Measurements from ENCODE around the gene PAAF1. TPM values are rescaled to one million over a fixed set of nuclear protein-coding genes. Genes with fewer than 3 reads are reported as not detected.

Gene PAAF1
- total RNA-seq, 2 donors from 2014 or later = 31.3 to 74.3 TPM

DNA sequence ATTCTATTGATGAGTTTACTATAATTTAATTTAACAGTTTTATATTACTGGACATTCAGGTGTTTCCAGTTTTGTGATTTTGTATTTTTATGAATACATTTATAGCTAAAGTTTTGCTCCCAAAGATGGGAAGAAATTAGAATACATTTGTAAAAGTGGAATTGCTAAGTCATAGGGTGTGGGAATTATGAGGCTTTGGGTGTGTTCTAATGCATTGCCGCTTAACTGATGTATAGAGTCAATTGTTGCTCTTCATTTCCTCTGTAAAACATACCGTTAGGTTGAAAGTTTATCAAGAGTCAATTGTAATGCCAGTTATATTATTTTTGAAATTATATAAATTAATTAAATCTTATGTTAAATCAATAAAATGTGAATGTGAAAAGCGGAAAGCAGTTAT is 16.2 kb downstream of the PAAF1 start:
- Histone ChIP-seq H3K4me3 (ENCODE audit: low read length) (no peak overlapping the region), H3K36me3 (ENCODE audit: control insufficient read depth, insufficient read depth, low read length) (peaks cover 38% of the 10 kb centered on the region), H3K9ac (ENCODE audit: extremely low read depth, low read length, poor library complexity, severe bottlenecking) (no peak overlapping the region), H3K4me1 (ENCODE audit: control insufficient read depth, insufficient read depth, low read length) (no peaks in the 10 kb centered on the region), H3K27ac (ENCODE audit: low read depth, low read length) (no peak overlapping the region), H3K9me3 (ENCODE audit: control insufficient read depth, low read length) (peaks cover 7% of the 10 kb centered on the region), H3K27me3 (ENCODE audit: control insufficient read depth, insufficient read depth, low read length, poor library complexity, severe bottlenecking) (no peaks in the 10 kb centered on the region)
- 94 to 100% methylated on average over 1 to 3 of the region's 3 CpGs for WGBS, 2 experiments (ENCODE audit: insufficient coverage in 1 of 2, insufficient read length in 1 of 2)
- no peak for DNase-seq
- TF ChIP-seq, protein P1, sequence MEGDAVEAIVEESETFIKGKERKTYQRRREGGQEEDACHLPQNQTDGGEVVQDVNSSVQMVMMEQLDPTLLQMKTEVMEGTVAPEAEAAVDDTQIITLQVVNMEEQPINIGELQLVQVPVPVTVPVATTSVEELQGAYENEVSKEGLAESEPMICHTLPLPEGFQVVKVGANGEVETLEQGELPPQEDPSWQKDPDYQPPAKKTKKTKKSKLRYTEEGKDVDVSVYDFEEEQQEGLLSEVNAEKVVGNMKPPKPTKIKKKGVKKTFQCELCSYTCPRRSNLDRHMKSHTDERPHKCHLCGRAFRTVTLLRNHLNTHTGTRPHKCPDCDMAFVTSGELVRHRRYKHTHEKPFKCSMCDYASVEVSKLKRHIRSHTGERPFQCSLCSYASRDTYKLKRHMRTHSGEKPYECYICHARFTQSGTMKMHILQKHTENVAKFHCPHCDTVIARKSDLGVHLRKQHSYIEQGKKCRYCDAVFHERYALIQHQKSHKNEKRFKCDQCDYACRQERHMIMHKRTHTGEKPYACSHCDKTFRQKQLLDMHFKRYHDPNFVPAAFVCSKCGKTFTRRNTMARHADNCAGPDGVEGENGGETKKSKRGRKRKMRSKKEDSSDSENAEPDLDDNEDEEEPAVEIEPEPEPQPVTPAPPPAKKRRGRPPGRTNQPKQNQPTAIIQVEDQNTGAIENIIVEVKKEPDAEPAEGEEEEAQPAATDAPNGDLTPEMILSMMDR (conservative IDR thresholded peaks at IDR 0.05) = no peak
- Mint-ChIP-seq H3K36me3 (ENCODE audit: low read depth) (peaks cover 34% of the 10 kb centered on the region), H3K27me3 (ENCODE audit: insufficient read depth) (no peaks in the 10 kb centered on the region), H3K9me3 (peaks cover 15% of the 10 kb centered on the region), H3K4me1 (no peaks in the 10 kb centered on the region), H3K27ac (no peak overlapping the region), H3K4me3 (no peak overlapping the region)

DNA sequence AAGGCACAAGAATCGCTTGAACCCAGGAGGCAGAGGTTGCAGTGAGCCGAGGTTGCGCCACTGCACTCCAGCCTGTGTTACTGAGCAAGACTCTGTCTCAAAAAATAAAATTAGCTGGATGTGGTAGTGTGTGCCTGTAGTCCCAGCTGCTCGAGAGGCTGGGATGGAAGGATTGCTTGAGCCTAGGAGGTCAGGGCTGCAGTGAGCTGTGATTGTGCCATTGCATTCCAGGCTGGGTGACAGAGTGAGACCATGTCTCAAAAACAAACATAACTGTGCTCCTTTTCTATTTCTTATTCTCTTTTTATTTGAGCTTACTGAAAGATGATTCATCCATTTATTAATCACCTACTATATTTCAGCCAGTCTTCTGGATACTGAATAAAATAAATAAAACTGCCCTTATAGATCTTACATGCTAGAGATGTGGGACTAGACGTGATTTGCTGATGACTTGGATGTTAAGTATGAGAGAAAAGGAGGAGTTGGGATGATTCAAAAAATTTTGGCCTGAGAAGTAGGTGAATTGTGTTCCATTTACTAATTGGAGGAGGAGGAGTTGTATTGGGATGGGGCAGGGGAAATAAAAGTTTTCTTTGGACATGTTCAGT is 18.0 kb downstream of the PAAF1 start:
- Mint-ChIP-seq H3K4me3 (no peak overlapping the region), H3K27me3 (ENCODE audit: insufficient read depth) (no peaks in the 10 kb centered on the region), H3K27ac (no peak overlapping the region), H3K36me3 (ENCODE audit: low read depth) (peaks cover 42% of the 10 kb centered on the region), H3K9me3 (peaks cover 18% of the 10 kb centered on the region), H3K4me1 (no peaks in the 10 kb centered on the region)
- WGBS, 2 experiments (ENCODE audit: insufficient coverage in 1 of 2, insufficient read length in 1 of 2) = 92 to 100% methylated on average over 2 to 5 of the region's 5 CpGs
- Histone ChIP-seq H3K36me3 (ENCODE audit: control insufficient read depth, insufficient read depth, low read length) (peaks cover 34% of the 10 kb centered on the region), H3K4me3 (ENCODE audit: low read length) (no peak overlapping the region), H3K27ac (ENCODE audit: low read depth, low read length) (no peak overlapping the region), H3K4me1 (ENCODE audit: control insufficient read depth, insufficient read depth, low read length) (no peaks in the 10 kb centered on the region), H3K9me3 (ENCODE audit: control insufficient read depth, low read length) (peaks cover 7% of the 10 kb centered on the region), H3K27me3 (ENCODE audit: control insufficient read depth, insufficient read depth, low read length, poor library complexity, severe bottlenecking) (no peaks in the 10 kb centered on the region), H3K9ac (ENCODE audit: extremely low read depth, low read length, poor library complexity, severe bottlenecking) (no peak overlapping the region)
- DNase-seq = no peak
- TF ChIP-seq, protein P1 (conservative IDR thresholded peaks at IDR 0.05) = no peak

DNA sequence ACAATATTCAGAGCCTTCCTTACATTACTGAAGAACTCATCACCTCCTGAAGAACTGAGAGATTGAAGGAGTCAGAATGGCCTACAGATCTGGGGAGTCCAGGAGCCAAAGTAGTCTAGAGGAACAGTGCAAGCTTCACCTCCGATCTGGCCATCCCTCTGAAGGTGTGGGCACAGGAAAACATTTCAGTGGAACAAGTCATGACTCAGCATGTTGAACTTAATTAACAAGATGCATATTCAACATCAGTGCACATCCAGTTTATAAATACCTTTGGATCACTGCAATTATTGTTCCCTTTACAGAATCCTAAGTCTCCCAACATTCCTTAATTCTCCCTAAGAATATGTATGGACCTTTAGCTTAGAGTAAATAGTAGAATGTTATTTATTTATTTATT is 25.5 kb downstream of the PAAF1 start:
- DNase-seq = no peak
- H3K9ac ChIP-seq (ENCODE audit: extremely low read depth, low read length, poor library complexity, severe bottlenecking) = no peak overlapping the region
- peaks cover 5% of the 10 kb centered on the region for H3K9me3 Mint-ChIP-seq
- peaks cover 44% of the 10 kb centered on the region for H3K36me3 Mint-ChIP-seq (ENCODE audit: low read depth)
- H3K4me3 Mint-ChIP-seq = no peak overlapping the region
- no peak overlapping the region for H3K27ac Mint-ChIP-seq
- no peaks in the 10 kb centered on the region for H3K9me3 ChIP-seq (ENCODE audit: control insufficient read depth, low read length)
- TF ChIP-seq, protein P1 (conservative IDR thresholded peaks at IDR 0.05) = no peak
- no peak overlapping the region for H3K4me3 ChIP-seq (ENCODE audit: low read length)
- WGBS, 2 experiments (ENCODE audit: insufficient coverage in 1 of 2, insufficient read length in 1 of 2) = 93 to 100% methylated on average over 1 of the region's 1 CpG
- no peak overlapping the region for H3K27ac ChIP-seq (ENCODE audit: low read depth, low read length)
- no peaks in the 10 kb centered on the region for H3K27me3 Mint-ChIP-seq (ENCODE audit: insufficient read depth)
- H3K4me1 ChIP-seq (ENCODE audit: control insufficient read depth, insufficient read depth, low read length) = no peaks in the 10 kb centered on the region
- H3K4me1 Mint-ChIP-seq = no peaks in the 10 kb centered on the region
- H3K36me3 ChIP-seq (ENCODE audit: control insufficient read depth, insufficient read depth, low read length) = peaks cover 18% of the 10 kb centered on the region
- no peaks in the 10 kb centered on the region for H3K27me3 ChIP-seq (ENCODE audit: control insufficient read depth, insufficient read depth, low read length, poor library complexity, severe bottlenecking)
